Duodenal mucosa (tissue), 2 donors: Measurements from ENCODE around the gene PMM2.

ENCODE experiments used
- H3K27ac ChIP-seq: one replicate; pipeline ENCODE4 v1.7.0; 2013; ENCODE audit warnings: low read depth, low read length
- H3K27me3 ChIP-seq, 2 donors: one replicate each; pipeline ENCODE4 v1.7.0; 2013; ENCODE audit warnings: low read length in 2 of 2, control low read depth in 1 of 2; ENCODE audit not compliant: insufficient read depth in 2 of 2, control insufficient read depth in 1 of 2
- H3K36me3 ChIP-seq, 2 donors: one replicate each; pipeline ENCODE4 v1.7.0; 2013; ENCODE audit warnings: low read length in 2 of 2, control low read depth in 1 of 2; ENCODE audit not compliant: insufficient read depth in 2 of 2, control insufficient read depth in 1 of 2
- H3K4me1 ChIP-seq, 2 donors: one replicate each; pipeline ENCODE4 v1.7.0; 2013; ENCODE audit warnings: low read length in 2 of 2, control low read depth in 1 of 2; ENCODE audit not compliant: insufficient read depth in 2 of 2, control insufficient read depth in 1 of 2
- H3K4me3 ChIP-seq, 2 donors: one replicate each; pipeline ENCODE4 v1.7.0; 2013; ENCODE audit warnings: low read length in 2 of 2, low read depth in 1 of 2
- H3K9ac ChIP-seq, 2 donors: one replicate each; pipeline ENCODE4 v1.7.0; 2013; ENCODE audit warnings: low read length in 2 of 2, low read depth in 1 of 2
- H3K9me3 ChIP-seq, 2 donors: one replicate each; pipeline ENCODE4 v1.7.0; 2013; ENCODE audit warnings: low read length in 2 of 2, control low read depth in 1 of 2; ENCODE audit not compliant: control insufficient read depth in 1 of 2

The PMM2 gene

GRCh38 chr16:8893976-8894690 lies 96.5 kb downstream of the PMM2 start:
- Histone ChIP-seq H3K4me1 (peaks cover 6 to 8% of the 10 kb centered on the region in 2 donors), H3K9me3 (no peaks in the 10 kb centered on the region), H3K27ac (no peak overlapping the region), H3K4me3 (no peak overlapping the region), H3K36me3 (peaks cover 74 to 96% of the 10 kb centered on the region in 2 donors), H3K27me3 (no peaks in the 10 kb centered on the region), H3K9ac (no peak overlapping the region)

GRCh38 chr16:8894736-8895334 lies 97.2 kb downstream of the PMM2 start:
- peaks cover 80 to 97% of the 10 kb centered on the region in 2 donors for H3K36me3 ChIP-seq
- no peak overlapping the region for H3K27ac ChIP-seq
- no peak overlapping the region for H3K4me3 ChIP-seq
- no peaks in the 10 kb centered on the region for H3K9me3 ChIP-seq
- no peaks in the 10 kb centered on the region for H3K27me3 ChIP-seq
- H3K9ac ChIP-seq: no peak overlapping the region
- peaks cover 3 to 5% of the 10 kb centered on the region in 2 donors for H3K4me1 ChIP-seq

GRCh38 chr16:8898660-8899318 lies 101.2 kb downstream of the PMM2 start:
- Histone ChIP-seq H3K36me3 (peaks cover 77 to 97% of the 10 kb centered on the region in 2 donors), H3K27me3 (no peaks in the 10 kb centered on the region), H3K9me3 (no peaks in the 10 kb centered on the region), H3K9ac (no peak overlapping the region), H3K4me1 (no peaks in the 10 kb centered on the region), H3K4me3 (no peak overlapping the region), H3K27ac (no peak overlapping the region)
